GM12878 (cell line): ENCODE results near the gene NUMA1. TPM values are rescaled to one million over a fixed set of nuclear protein-coding genes. Genes with fewer than 3 reads are reported as not detected.

Experiments
- ATAC-seq: fragments of 200-7000 bp; cut with Tn5 transposase; 3 replicates; pipeline ENCODE4 v1.9.1; 2020; ENCODE audit warnings: mild to moderate bottlenecking, moderate library complexity
- BruUV-seq: library from RNA; stranded (reverse); fragments of 400-500 nt; replicated peaks from 2 replicates; lab custom pipeline; 2021; lab: Mats Ljungman, UMichigan
- CTCF ChIA-PET: fragments of 300-600 bp; sonication (Branson Sonifier 250); formaldehyde crosslinking; extraction: SDS; loops from one replicate; lab custom pipeline; 2021; ENCODE audit warnings: inconsistent platforms; lab: Yijun Ruan, JAX
- POLR2A ChIA-PET: fragments of 350-600 bp; formaldehyde crosslinking; extraction: SDS; loops from one replicate; lab custom pipeline; 2021; ENCODE audit warnings: inconsistent platforms; lab: Charles Lee
- RAD21 ChIA-PET: fragments of 300-600 bp; sonication (Branson Sonifier 250); formaldehyde crosslinking; loops from one replicate; lab custom pipeline; 2023; ENCODE audit warnings: antibody characterized with exemption; ENCODE audit not compliant: unreplicated experiment; lab: Charles Lee
- SMC1A ChIA-PET: fragments of 300-600 bp; sonication (Branson Sonifier 250); formaldehyde crosslinking; loops from one replicate; lab custom pipeline; 2023; ENCODE audit not compliant: unreplicated experiment, uncharacterized antibody; lab: Charles Lee
- DNase-seq: peaks from one replicate; pipeline ENCODE4 v3.0.0-alpha.2; 2011; ENCODE audit warnings: low read depth, low spot score
- FAIRE-seq: peaks from 3 replicates; lab custom pipeline; 2011; peaks lifted over from hg19 to GRCh38; lab: Jason Lieb, UNC
- H2AFZ ChIP-seq: 2 replicates; pipeline ENCODE4 v1.6.0; 2011; ENCODE audit warnings: low read depth, low read length, control low read depth; ENCODE audit not compliant: control insufficient read depth
- H3K27ac ChIP-seq: 2 replicates; pipeline ENCODE4 v1.5.1; 2011; ENCODE audit warnings: control low read depth; ENCODE audit not compliant: control insufficient read depth, insufficient read depth
- H3K27me3 ChIP-seq, 2 experiments: replicated peaks in 1 of 2; 2 replicates each; pipeline versions ENCODE4 v1.6.0 to v1.6.1; 2011; ENCODE audit warnings: low read length in 1 of 2; ENCODE audit not compliant: control insufficient read depth in 2 of 2, insufficient read depth in 2 of 2
- H3K36me3 ChIP-seq, 2 experiments: 2 replicates each; pipeline ENCODE4 v1.5.1; 2011; ENCODE audit warnings: low read length in 1 of 2; ENCODE audit not compliant: control insufficient read depth in 2 of 2, insufficient read depth in 2 of 2
- H3K4me1 ChIP-seq: 2 replicates; pipeline ENCODE4 v1.6.1; 2011; ENCODE audit warnings: mild to moderate bottlenecking, low read length, moderate library complexity, mixed read lengths; ENCODE audit not compliant: control insufficient read depth, insufficient read depth
- H3K4me2 ChIP-seq: 2 replicates; pipeline ENCODE4 v1.6.0; 2011; ENCODE audit warnings: control low read depth; ENCODE audit not compliant: control insufficient read depth, insufficient read depth
- H3K4me3 ChIP-seq: fragments of 200-600 bp; sonication (generic); 2 replicates; pipeline ENCODE4 v1.5.1; 2016
- H3K79me2 ChIP-seq: 2 replicates; pipeline ENCODE4 v1.6.0; 2011; ENCODE audit warnings: low read length; ENCODE audit not compliant: control insufficient read depth, insufficient read depth
- H3K9ac ChIP-seq: 2 replicates; pipeline ENCODE4 v1.8.0; 2011; ENCODE audit warnings: low read length, control low read depth, mixed read lengths; ENCODE audit not compliant: control insufficient read depth, insufficient read depth
- H3K9me3 ChIP-seq: replicated peaks from 3 replicates; pipeline ENCODE4 v1.5.1; 2011; ENCODE audit warnings: mild to moderate bottlenecking, low read length; ENCODE audit not compliant: control insufficient read depth, insufficient read depth
- H4K20me1 ChIP-seq: 2 replicates; pipeline ENCODE4 v1.6.0; 2011; ENCODE audit not compliant: control insufficient read depth, insufficient read depth
- MLLT1 ChIP-seq: fragments of 450-650 bp; IDR thresholded peaks from 2 replicates; pipeline ENCODE4 v1.6.1; 2016; ENCODE audit warnings: mild to moderate bottlenecking
- RB1 ChIP-seq: fragments of 450-650 bp; formaldehyde crosslinking; IDR thresholded peaks from 2 replicates; pipeline ENCODE4 v1.6.1; 2017; ENCODE audit warnings: mild to moderate bottlenecking, borderline replicate concordance
- RCOR1 ChIP-seq: conservative IDR thresholded peaks from 2 replicates; pipeline ENCODE4 v1.6.1; 2012; ENCODE audit warnings: low read depth, low read length, improper control_type of control experiment
- SMARCA5 ChIP-seq: fragments of 450-650 bp; IDR thresholded peaks from 2 replicates; pipeline ENCODE4 v1.6.1; 2017; ENCODE audit warnings: mild to moderate bottlenecking
- ZBTB4 ChIP-seq: fragments of 450-650 bp; formaldehyde crosslinking; IDR thresholded peaks from 2 replicates; pipeline ENCODE4 v1.4.0; 2022; ENCODE audit warnings: mild to moderate bottlenecking, moderate library complexity
- ZNF217 ChIP-seq: fragments of 450-650 bp; IDR thresholded peaks from 2 replicates; pipeline ENCODE4 v1.6.1; 2017; ENCODE audit warnings: antibody characterized with exemption, mild to moderate bottlenecking
- WGBS: methylation state at CpG from one replicate; pipeline ENCODE4 v1.1.6; 2016; ENCODE audit warnings: low lambda C conversion rate; ENCODE audit not compliant: insufficient replicate concordance, insufficient coverage; ENCODE audit errors: missing lambda C conversion rate; 5-methylcytosine and 5-hydroxymethylcytosine counted together
- in situ Hi-C: fragments of 300-500 bp; cut with MboI; formaldehyde crosslinking; loops from 9 replicates; pipeline ENCODE4 v1.14.3; 2018; ENCODE audit warnings: mixed read lengths
- intact Hi-C: fragments of 100-400 bp; cut with micrococcal nuclease; formaldehyde crosslinking; loops from one replicate; pipeline ENCODE4 v1.14.2; 2022; ENCODE audit not compliant: unreplicated experiment
- polyA plus RNA-seq, 11 experiments: library from polyadenylated mRNA; depleted of rRNA in 4 of 11; unstranded in 6 of 11; stranded (reverse) in 5 of 11; fragments of >200 nt; fragmentation: Nextera tagmentation in 4 of 11; fragmentation: Illumina TruSeq in 1 of 11; extraction: Ambion mirVana in 4 of 11; extraction: Trizol in 1 of 11; gene quantifications; 1 replicate in 1 of 11; 2 replicates in 10 of 11; pipeline versions ENCODE4 v1.2.1 to v1.2.3, GENCODE V29; 2011 to 2016; ENCODE audit warnings: inconsistent platforms in 2 of 11, missing spikeins in 2 of 11, low read depth in 1 of 11
- total RNA-seq, 4 experiments: library from RNA; depleted of rRNA in 3 of 4; stranded (reverse); fragments of >200 nt in 3 of 4; fragmentation: Illumina TruSeq in 1 of 4; extraction: Trizol in 1 of 4; gene quantifications; 2 replicates each; pipeline versions ENCODE4 v1.2.1 to v1.2.3, GENCODE V29; 2013 to 2021

The NUMA1 gene
- total and polyA plus RNA-seq, 10 of the 15 experiments (the other 5 are each of a cell fraction or from before 2014, with no cell fraction given): 5.5 to 111 (median 61.0) TPM

DNA sequence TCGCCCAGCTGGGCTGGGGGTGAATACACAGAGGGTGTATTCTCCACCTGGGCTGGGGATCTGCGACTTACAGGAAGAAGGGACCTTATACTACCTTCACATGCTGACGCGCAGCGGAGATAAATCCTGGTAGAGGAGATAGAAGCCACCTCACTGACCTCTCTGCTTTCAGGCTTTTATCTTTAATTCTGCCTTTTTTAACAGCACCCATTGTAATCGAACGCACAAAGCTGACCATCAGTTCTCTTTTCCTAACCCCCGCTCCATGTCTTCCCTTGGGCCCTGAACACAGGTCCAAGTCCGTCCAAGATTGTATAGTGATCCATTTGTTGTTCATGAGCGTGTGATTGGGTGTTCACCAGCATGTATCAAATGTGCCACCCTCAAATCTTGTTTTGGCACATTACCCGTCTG lies 23.4 kb upstream of the NUMA1 start:
- intact Hi-C loops: loop anchor here (1.0 kb wide), 1 partner anchor 23 kb away; the partner anchor contains the start of genes LRRC51 and NUMA1
- WGBS: 77% methylated on average over 11 of the region's 11 CpGs
- RAD21 ChIA-PET: no interaction called here

More for the DNA sequence above, 23.4 kb upstream of the NUMA1 start:
- Histone ChIP-seq H3K4me3 (peak overlapping the region; percentile 33; the same call in 1 of the 2 replicates), H3K9ac (0 out of 2 replicates have a peak overlapping the region, but pooled peaks have one; percentile 30), H3K4me2 (peak overlapping the region; percentile 96), H3K27ac (peak overlapping the region; percentile 70), H4K20me1 (no peaks in the 10 kb centered on the region), H2AFZ (peak overlapping the region; percentile 68), H3K36me3 (peaks cover 2 to 5% of the 10 kb centered on the region in 2 experiments; a peak in 3 of 4 replicates), H3K79me2 (peaks cover 43% of the 10 kb centered on the region), H3K9me3 (no peaks in the 10 kb centered on the region), H3K4me1 (peaks cover 21% of the 10 kb centered on the region), H3K27me3 (no peaks in the 10 kb centered on the region)
- ChIA-PET POLR2A (no interaction called here), CTCF (no interaction called here), SMC1A (no interaction called here)
- no peak for DNase-seq
- TF ChIP-seq ZNF217: no peak
- 0 out of 2 replicates have a peak, but pooled peaks have one; percentile 28 for TF ChIP-seq RB1
- TF ChIP-seq ZBTB4 (CRISPR knock-in tag): no peak
- peak; percentile 94 for TF ChIP-seq MLLT1
- 0 out of 2 replicates have a peak, but pooled peaks have one; percentile 6 for TF ChIP-seq RCOR1
- 0 out of 2 replicates have a peak, but pooled peaks have one; percentile 58 for TF ChIP-seq SMARCA5
- no peak for ATAC-seq
- in situ Hi-C loops: no loop called here
- FAIRE-seq: peak; percentile 44
- BruUV-seq: TSS peak; percentile 89
